Activated CD8-positive, alpha-beta memory T cell treated with anti-CD3 and anti-CD28 coated beads, Interleukin-2, amount 50 U/mL, for 1 hour (primary cell): Measurements from ENCODE around the gene ILKAP.

Source experiments
- DNase-seq: peaks from one replicate; pipeline ENCODE4 v3.0.0-alpha.2; 2020; ENCODE audit errors: extremely low read depth

The ILKAP gene, protein sequence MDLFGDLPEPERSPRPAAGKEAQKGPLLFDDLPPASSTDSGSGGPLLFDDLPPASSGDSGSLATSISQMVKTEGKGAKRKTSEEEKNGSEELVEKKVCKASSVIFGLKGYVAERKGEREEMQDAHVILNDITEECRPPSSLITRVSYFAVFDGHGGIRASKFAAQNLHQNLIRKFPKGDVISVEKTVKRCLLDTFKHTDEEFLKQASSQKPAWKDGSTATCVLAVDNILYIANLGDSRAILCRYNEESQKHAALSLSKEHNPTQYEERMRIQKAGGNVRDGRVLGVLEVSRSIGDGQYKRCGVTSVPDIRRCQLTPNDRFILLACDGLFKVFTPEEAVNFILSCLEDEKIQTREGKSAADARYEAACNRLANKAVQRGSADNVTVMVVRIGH

DNA sequence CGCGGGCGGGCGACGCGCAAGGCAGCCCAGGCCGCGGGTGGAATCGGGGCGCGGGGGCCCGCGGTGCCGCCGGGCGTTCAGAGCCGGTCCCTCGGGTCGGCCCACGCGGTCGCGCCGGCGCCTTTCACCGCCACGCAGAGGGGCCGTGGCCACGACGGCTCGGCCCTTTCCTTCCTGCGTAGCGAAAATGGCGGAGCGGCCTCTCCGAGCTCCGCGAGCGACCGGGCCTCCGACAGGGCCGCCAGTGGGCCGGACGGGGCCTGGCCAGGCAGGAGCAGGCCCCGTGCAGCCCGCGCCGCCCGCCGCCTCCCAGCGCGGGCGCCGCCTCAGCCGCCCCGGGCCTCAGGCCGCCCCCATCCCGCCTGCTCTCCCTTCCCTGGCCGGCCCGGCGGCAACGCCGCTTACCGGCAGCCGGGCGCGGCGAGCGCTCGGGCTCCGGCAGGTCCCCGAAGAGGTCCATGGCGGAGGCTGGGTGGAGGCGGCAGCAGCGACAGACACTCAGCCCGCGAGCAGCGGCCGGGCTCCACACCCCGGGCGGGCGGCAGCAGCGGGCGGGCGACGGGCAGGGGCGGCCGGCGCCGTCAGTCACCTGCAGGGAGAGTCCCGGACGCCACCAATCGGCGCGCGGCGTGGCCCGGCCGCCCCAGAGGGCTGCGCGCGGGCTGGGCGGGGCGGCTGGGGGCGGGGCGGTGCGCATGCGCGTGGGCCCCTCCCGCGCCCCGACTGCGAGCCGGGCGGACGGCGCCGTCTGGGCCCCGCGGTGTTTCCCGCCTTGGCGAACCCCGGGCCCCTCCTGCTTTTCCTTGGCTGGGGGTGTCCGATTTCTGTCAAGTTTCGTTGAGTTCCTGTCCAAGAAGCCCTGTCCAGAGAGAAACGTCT lies at the start of gene ILKAP:
ILKAP (minus strand) TSS at position 602 of the 879 bp plus-strand sequence; CDS start at position 460, 142 bp downstream.
- peak; percentile 57 for DNase-seq

DNA sequence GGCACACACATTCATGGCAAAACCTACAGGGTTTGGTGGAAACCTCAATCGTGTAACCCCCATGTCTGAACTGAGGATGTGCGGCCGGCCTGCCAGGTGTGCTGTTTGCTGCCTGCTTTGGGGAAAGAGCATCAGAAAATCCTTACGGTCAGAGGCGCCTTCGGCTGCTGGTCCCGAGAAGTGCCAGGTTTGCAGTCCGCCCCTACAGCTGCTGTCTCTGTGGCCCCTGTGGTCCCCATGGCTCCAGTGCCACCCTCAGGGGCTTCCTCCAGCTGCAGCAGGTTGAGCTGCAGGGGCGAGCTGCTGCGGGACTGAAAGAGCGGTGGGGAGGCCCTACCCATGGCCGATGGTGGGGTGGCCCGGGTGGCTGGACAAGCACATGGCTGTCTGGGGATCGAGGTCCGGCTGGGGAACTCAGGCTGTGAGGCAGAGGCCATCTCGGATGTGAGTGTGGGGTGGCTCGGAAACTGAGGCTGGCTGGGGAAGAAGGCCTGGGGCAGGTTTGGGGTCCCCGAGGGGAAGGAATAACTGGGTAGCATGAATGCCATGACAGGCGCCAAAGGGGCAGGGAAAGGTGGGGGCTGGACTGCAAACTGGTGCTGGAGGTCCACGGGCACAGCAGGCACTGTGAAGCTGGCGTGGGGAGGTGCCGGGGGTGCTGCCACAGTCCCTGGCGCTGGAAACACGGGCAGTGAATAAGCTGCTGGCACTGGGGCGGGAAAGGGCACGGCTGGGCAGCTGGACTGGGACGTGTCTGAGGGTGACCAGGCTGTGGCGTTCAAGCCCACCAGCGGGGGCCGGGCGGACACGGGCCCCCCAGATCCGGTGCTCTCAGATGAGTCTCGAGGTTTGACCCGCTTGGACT lies 49.5 kb upstream of the ILKAP start:
- DNase-seq, result no peak

DNA sequence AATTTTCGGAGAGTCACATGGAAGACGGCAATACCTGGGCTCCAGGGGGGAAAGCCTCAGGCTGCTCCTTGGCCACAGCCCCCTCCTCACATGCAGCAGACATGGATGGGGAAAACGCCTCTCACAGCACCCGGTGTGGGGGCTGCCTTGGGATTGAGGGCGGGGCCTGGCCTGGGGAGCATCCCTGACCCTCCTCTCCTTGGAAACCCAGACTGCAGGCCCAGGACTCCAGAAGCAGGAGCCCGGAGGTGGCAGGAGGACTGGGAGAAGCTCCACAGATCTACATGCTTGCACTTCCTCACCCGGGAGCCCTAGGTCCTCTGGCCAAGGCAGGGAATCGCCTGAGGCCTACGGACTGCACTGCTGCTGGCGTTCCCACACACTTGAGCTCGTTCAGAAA lies 48.5 kb upstream of the ILKAP start:
- DNase-seq, result no peak

DNA sequence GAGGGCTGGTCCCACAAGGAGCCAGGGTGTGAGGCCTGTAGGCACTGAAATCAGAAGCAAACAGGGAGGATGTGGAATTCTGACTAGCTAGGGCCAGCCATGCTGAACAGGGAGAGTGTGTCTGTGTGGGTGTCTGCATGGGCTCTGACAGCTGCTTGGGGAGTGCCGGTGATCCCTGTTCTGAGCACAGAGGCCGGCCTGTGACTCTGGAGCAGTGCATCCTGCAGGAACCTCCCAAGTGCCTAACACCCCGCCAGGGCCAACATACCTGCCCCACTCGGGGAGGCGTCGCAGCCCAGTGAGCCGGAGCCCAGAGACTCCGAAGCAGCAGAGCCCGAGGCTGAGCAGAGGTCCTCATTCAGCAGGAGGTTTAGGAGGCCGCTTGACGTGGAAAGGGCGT lies 47.8 kb upstream of the ILKAP start:
- no peak for DNase-seq

DNA sequence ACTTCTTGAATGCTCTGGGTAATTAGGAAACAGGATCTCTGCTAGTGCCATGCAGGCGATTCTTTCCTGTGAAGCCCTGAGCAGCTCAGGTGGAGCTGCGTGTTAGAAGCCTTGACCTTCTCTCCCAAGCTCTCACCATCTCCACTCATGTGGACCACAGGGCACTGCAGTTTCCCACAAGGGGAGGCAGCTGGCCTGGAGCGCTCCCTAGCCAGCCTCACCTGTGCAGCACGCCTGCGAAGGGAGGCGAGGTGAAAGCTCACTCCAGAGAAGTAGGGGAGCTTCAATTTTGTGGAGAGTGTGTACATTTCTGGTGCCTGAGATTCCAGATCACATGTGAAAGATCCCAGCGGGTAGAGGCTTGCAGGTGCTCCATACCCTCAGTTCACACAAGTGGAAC lies 47.4 kb upstream of the ILKAP start:
- DNase-seq, result no peak

DNA sequence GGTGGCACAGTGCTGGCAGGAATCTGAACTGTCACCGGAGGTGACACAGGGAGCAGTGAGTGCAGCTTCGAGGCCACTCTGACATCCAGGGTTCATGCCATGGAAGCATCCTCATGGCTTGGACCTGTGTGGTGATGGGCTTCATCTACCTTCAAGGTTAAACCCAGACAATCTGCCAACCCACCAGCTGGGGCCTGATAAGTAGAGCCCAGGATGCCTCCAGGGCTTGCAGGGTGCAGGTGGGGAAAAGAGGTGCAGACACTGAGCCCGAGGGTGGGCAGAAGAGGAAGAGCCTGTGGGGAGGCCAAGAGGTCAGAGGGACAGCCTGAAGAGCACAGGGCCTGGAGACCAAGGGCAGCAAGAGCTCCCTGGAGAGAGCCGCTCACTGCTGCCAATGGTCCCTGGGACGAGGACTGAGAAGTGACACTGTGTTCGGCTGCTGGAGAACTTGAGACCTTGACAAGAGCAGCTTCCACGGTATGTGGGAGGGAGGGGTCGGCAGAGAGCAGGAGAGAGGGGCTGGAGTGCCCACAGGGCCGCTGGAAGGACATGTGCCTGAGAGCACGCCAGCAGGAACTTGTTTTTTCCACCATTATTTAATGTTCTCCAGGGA lies 44.5 kb upstream of the ILKAP start:
- no peak for DNase-seq

DNA sequence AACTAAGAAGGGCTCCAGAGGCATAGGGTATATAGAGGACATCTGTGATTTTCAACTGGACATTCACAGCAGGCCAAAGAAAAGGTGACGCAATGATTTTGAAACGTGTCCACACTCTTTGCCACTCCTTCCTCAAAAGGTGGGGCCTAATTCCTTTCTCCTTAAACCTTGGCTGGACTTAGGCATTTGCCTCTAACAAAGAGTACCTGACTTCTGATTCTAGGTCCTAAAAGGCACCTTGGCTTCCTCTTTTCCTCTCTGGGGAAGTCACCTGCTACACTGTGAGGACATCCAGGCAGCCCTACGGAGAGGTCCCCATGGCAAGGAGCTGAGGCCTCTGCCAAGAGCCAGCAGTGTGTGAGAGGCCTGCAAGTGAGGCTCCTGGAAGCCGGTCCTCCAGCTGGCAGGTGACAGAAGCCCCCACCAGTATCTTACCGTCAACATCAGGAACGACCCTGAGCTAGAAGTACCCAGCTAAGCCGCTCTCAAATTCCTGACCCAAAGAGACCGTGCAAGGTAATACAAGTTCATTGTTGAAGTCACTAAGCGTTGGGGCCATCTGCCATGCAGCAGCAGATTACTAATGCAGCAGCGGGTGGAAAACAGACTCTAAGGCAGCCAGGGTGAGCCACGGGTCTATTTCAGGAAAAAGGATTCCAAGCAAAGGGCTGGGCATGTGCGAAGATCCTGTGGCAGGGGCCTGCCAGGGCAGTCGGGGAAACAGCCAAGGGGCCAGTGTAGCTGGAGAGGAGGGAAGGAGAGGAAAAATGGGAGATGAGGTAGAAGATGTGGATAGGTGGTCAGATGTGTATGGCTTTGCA lies 43.7 kb upstream of the ILKAP start:
- DNase-seq, result no peak

DNA sequence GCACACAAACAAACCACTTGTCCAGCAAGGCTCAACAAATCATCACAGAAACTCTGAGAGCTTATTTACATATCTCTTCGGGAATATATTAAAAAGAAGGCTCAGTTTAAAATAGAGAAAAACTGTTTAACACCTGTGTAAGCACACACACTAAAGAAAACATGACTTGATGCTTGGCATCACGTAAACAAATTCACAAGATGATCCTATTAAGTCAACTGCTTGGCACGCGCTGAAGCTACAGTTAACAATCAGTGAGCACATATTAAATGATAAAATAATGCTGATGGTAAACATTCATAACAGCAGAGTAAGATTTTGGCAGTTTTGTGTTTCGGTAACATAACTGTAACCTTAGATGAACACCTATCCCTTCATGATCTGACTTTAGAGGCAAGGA lies 40.7 kb upstream of the ILKAP start:
- no peak for DNase-seq

DNA sequence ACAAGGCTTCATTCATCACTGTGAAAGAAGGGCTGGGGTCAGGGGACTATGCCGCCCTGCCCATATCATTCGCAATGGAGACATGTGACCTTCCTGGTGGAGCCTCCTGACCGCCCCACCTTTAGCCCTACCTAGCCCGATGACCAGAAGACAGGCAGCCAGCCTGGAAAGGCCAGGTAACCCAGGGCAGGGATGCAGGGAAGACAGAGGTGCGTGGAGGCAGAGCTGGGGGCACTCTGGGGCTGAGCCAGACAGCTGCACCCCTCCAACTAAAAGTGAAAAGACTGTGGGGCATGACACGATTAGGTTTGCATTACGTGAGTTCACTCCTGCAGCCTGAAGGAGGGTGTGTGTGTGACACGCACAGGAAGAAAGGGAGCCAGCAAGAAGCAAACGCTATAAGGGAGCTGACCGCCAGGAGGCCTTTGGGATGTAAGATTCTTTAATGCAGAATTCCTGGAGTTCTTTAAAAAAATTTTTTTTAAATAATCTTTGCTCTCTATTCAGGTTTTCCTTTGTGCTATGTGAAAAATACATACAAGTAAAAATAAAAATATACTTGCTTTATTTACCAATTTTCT lies 40.1 kb upstream of the ILKAP start:
- DNase-seq, result no peak

DNA sequence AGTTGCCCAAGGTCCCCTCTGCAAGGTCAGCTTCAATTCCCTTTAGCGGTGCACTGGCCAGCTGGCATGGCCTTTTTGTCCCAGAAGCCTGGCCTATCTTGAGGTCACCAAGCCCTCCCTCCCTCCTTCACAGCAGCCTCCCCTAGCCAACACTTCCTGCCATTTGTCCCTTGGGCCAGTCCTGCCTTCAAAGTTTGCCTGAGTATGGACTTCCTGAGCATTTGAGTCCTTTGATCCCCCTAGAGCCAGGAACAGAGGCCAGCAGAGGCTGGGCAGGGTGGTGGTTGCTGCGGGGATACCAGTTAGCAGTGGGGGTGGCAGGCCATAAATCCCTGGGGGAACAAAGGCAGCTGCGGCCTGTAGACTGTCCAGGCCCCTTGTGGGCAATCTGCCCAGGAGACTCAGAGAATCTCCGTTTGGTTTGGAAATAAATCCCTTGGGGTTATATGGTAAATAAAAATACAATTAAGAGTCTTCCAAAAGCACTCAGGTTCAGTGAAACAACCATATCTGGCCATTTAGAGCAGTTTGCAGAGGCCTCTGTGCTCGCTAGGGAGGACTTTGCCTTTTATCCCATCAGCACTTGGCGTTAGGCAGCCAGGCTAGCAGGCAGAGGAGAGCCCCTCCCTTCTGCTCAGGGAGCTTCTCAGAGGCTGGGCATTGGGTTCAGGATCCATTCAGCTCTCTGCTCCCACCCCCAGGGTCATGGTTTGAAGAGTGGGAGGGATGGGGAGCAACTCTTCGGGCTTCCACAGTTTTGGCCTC lies 39.4 kb upstream of the ILKAP start:
- DNase-seq, result no peak

DNA sequence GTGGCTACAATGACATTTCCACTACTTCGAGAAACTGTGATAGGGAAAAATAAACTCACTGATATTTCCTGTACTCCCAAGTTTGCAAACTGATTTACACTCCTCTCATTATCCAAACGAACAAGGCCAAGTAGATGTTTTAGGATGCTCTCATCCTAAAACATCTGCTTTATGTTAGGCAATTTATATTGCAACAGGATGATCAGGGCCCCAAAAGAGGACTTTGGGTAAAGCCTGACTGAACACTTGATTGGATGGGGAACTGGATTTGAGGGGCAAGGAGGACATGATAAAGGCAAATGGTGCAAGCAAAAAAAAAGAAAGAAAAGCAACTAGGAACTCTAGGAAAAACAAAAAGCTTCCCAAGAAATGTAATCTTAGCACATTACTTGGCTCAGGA lies 38.5 kb upstream of the ILKAP start:
- no peak for DNase-seq

DNA sequence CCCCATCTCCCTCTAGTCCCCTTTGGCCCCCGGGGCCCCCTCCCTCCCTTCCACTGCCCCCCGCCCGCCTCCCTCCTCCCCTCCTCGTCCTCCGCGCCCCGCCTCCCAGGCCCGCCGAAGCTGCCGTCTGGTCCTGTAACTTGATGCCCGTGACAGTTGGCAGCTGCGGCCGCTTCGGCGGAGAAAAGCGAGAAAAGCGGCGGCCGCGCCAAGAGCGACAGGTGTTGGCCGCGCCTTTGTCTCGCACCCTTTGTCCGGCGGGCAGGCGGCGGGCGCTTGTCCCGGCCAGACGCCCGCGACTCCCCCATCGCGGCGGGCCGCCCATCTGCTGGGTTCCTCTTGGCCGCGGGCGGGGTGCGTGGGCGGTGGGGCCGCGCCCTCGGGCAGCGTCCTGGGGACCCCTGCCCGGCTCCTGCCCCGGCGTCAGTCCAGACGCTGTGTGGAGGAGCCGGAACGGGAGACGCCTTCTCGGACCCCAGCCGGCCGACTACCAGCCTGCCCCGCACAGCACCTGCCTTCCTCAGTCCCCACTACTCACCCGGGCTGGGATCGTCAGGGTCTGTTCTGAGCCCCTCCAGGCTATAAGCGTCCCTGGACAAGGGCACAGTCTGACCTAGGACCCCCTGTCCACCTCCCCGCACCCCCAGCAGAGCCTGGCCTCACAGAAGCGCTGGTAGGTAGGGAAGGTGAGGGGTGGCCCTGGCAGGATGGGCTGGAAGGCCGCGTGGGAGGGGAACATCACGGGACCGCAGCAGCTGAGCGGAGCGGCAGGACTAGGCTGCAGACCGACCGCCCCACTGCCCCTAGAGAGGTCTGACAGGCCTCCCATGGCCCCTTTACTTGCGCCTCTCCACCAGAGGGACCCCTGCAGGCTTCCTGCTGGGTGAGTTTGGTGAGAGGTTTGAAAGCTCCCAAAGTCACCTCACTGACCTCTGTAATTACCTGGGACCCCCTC lies 37.5 kb upstream of the ILKAP start:
- no peak for DNase-seq

DNA sequence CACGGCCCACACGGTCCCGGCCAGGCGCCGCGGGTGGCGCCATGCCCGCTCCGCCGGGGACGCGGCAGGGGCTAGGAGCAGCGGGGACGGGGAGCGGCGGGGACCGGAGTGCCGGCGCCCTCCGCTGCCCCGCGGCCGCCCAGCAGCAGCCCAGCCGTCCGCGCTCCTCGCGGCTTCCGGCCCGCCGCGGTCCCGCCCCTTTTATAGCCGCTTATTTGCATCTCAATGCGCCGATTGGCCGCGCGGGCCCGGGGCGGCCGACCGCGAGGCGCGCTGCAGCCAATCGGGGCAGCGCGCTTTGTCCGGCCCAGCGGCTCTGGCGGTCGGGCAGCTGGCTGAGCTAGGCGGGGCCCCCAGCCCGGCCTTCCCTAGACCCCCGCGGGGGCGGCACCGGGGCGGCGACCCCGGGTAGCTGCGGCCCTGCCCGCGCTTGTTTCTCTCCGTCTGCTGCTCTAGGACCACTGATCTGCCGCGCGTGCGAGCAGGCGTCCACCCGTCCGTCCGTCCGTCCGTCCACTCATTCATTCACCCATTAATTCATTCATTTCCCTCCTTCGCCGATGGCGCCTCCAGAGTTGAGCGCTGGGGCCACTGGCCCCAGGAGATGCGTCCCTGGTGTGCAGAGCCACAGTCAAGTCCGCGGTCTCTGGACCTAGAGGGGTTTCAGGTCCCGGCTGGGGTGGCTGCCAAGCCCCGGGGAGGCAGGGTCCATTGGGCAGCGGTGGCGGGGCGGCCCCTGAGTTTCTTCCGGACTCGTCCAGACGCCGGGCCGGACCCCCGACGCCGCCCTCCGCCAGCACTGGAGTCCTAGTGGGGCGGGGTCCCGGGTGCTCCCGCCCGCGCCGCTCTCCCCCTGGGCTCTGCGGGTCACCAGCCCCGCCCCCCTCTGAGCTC lies 36.6 kb upstream of the ILKAP start, which contains the start of gene HES6:
HES6 (minus strand) TSS at position 176 of the 894 bp plus-strand sequence; CDS start at position 43, 133 bp downstream.
- DNase-seq, result no peak

DNA sequence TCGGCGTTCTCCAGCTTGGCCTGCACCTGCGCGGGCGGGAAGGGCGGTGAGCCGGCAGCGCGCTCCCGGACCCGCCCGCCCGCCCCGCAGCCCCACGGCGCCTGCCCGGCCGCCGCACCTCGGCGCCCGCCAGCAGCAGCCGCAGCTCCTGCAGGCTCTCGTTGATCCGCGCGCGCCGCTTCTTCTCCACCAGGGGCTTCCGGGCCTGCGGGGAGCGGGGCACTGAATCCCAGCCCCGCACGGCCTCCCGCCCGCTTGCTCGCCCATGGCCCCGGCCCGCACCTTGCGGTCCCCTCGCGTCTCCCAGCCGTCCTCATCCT lies 36.0 kb upstream of the ILKAP start:
- no peak for DNase-seq

DNA sequence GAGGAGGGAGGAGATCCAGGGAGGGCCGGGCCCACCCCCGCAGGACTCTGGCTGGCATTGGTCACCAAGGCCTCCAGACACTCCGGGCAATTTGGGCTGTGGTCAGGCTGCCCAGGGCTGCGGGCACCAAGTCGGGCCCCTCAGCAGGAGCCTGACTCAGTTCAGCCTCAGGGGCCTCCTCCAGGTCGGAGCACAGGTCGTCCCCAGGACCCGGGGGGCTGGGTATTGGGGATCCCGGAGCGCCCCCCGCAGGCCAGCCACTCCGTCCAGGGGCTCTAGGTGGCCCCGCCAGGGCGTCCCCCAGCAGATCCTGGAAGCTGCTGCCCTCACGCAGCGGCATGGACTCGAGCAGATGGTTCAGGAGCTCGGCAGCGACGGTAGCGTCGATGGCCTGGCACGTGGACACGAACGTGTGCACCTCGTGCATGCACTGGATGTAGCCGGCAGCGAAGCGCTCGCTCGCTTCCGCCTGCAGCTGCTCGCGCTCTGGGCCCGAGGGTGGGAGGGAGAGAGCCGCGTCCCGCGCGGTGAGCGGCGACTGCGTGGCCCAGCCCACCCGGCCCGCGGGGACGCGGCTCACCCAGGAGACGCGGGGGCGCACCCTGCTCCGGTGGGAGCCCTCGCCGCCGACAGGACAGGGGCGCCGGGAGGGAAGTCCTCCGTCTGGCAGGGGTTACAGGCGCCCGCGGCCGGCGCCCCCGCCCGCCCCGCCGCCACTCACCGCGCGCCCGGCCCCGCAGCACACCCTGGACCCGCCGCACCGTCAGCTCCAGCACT lies 35.5 kb upstream of the ILKAP start:
- no peak for DNase-seq

DNA sequence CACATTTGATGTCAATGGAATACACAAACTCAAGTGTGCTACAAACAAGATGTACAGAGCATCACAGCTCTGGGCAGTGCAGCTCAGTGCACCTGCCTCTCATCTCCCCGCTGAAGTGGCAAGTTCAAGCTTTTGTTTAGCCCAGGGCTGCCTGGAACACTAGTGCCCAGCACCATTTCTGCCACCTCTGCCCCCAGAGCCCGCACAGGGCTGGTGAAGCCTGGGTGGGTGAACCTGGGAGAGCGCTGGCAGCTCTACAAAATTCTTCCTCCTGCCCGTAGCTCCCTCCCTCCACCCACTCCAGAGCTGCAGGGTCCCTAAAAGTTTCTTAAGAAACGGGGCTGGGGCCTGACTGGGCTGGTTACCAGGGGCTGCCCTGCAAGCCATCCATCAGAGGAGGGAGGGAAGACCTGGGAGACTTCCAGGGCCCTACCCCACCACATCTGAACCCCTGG lies 34.8 kb upstream of the ILKAP start:
- no peak for DNase-seq
